Breast epithelium (tissue), 4 donors: ENCODE data around the gene PTPN1. TPM values are rescaled to one million over a fixed set of nuclear protein-coding genes. Genes with fewer than 3 reads are reported as not detected.

Experiments used
- DNase-seq, 2 donors: peaks; one replicate each; pipeline ENCODE4 v3.0.0-alpha.2; 2019; ENCODE audit warnings: low spot score in 2 of 2
- H3K27ac ChIP-seq, 2 donors: fragments of 200-600 bp; sonication (generic) in 1 of 2; one replicate each; pipeline ENCODE4 v1.5.1; 2016 to 2019; ENCODE audit warnings: mild to moderate bottlenecking in 1 of 2
- H3K27me3 ChIP-seq, 2 donors: fragments of 200-600 bp; sonication (generic) in 1 of 2; one replicate each; pipeline versions ENCODE4 v1.5.1 to v1.6.0; 2017 to 2019; ENCODE audit warnings: control low read depth in 1 of 2, mild to moderate bottlenecking in 1 of 2
- H3K36me3 ChIP-seq: fragments of 200-600 bp; one replicate; pipeline ENCODE4 v1.5.1; 2019
- H3K4me1 ChIP-seq, 2 donors: fragments of 200-600 bp; sonication (generic); one replicate each; pipeline ENCODE4 v1.5.1; 2016 to 2019; ENCODE audit warnings: control low read depth in 1 of 2
- H3K4me3 ChIP-seq, 3 donors: fragments of 200-600 bp; sonication (generic); 1 replicate in 2 of 3; 2 replicates in 1 of 3; pipeline ENCODE4 v1.5.1; 2016 to 2019; ENCODE audit warnings: mild to moderate bottlenecking in 3 of 3, moderate library complexity in 2 of 3
- H3K9me3 ChIP-seq, 2 donors: fragments of 200-600 bp; sonication (generic) in 1 of 2; one replicate each; pipeline ENCODE4 v1.5.1; 2016 to 2019; ENCODE audit warnings: control low read depth in 1 of 2
- CTCF ChIP-seq, 3 donors: fragments of 450-650 bp; IDR thresholded peaks; one replicate each; pipeline ENCODE4 v1.5.1; 2016 to 2017; ENCODE audit warnings: antibody characterized with exemption in 3 of 3, mild to moderate bottlenecking in 3 of 3, moderate library complexity in 3 of 3
- POLR2A ChIP-seq: fragments of 450-650 bp; IDR thresholded peaks from one replicate; pipeline ENCODE4 v1.6.1; 2016; ENCODE audit warnings: antibody characterized with exemption, mild to moderate bottlenecking, moderate library complexity
- POLR2AphosphoS5 ChIP-seq, 3 donors: sonication (generic); formaldehyde crosslinking; IDR thresholded peaks; one replicate each; pipeline ENCODE4 v1.6.1; 2017; ENCODE audit warnings: antibody characterized with exemption in 3 of 3
- intact Hi-C: fragments of 100-400 bp; cut with DNase I; formaldehyde crosslinking; loops from one replicate; pipeline ENCODE4 v1.15.1; 2023; ENCODE audit warnings: low total_unique reads
- total RNA-seq, 3 donors: library from RNA; depleted of rRNA; stranded (reverse); fragments of >200 nt; gene quantifications; one replicate each; pipeline ENCODE4 v1.1.0, GENCODE V29; 2016

PTPN1 gene
- total RNA-seq, 3 donors from 2014 or later: 23.8 to 29.2 (median 28.5) TPM

- peaks cover 0 to under 1% of the 10 kb centered on the region in 2 donors for H3K4me1 ChIP-seq
- TF ChIP-seq POLR2A (no peak), POLR2AphosphoS5 (IDR thresholded peaks at IDR 0.05) (no peak), CTCF (IDR thresholded peaks at IDR 0.05) (no peak)
- H3K9me3 ChIP-seq: no peaks in the 10 kb centered on the region
- H3K27me3 ChIP-seq: no peaks in the 10 kb centered on the region
- H3K36me3 ChIP-seq: no peaks in the 10 kb centered on the region
- intact Hi-C loops: no loop called here
- no peak overlapping the region for H3K4me3 ChIP-seq
- no peak overlapping the region for H3K27ac ChIP-seq
- no peak for DNase-seq
These were observed 72.5 kb downstream of the PTPN1 start for GRCh38 chr20:50582591-50583234.

DNA sequence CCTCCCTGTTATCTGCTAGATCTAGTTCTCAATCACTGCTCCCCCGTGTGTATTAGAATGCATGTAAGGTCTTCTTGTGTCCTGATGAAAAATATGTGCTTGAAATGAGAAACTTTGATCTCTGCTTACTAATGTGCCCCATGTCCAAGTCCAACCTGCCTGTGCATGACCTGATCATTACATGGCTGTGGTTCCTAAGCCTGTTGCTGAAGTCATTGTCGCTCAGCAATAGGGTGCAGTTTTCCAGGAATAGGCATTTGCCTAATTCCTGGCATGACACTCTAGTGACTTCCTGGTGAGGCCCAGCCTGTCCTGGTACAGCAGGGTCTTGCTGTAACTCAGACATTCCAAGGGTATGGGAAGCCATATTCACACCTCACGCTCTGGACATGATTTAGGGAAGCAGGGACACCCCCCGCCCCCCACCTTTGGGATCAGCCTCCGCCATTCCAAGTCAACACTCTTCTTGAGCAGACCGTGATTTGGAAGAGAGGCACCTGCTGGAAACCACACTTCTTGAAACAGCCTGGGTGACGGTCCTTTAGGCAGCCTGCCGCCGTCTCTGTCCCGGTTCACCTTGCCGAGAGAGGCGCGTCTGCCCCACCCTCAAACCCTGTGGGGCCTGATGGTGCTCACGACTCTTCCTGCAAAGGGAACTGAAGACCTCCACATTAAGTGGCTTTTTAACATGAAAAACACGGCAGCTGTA, 73.4 kb downstream of the PTPN1 start:
- peaks cover 0 to 6% of the 10 kb centered on the region in 2 donors for H3K4me1 ChIP-seq
- no peaks in the 10 kb centered on the region for H3K36me3 ChIP-seq
- H3K4me3 ChIP-seq: no peak overlapping the region
- DNase-seq: no peak
- peak overlapping the region in 1 of 2 donors; percentile 2 for H3K27ac ChIP-seq
- no peaks in the 10 kb centered on the region for H3K9me3 ChIP-seq
- H3K27me3 ChIP-seq: no peaks in the 10 kb centered on the region
- TF ChIP-seq CTCF (IDR thresholded peaks at IDR 0.05): no peak
- TF ChIP-seq POLR2AphosphoS5 (IDR thresholded peaks at IDR 0.05): no peak
- no peak for TF ChIP-seq POLR2A
- intact Hi-C loops: no loop called here

DNA sequence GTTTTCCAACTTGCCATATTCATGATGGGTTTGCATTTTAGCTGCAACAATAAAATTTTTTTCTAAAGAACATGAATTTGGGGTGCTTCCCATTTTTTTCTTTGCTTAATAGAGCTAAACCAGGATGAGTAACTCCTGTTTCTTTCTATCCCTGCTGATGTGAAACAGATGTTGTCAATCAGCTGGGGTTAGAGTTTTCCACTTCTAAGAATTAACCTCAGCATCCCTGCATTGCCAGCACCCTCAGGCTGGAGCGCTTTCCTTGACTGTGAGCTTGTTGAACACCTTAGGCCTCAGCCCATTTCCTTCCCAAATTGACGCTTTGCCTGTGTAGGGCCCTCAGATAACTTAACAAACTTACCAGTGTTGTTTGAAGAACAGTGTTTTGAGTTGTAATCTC, 74.5 kb downstream of the PTPN1 start:
- H3K9me3 ChIP-seq: no peaks in the 10 kb centered on the region
- H3K27ac ChIP-seq: peak overlapping the region in 1 of 2 donors; percentile 29
- peaks cover 0 to 6% of the 10 kb centered on the region in 2 donors for H3K4me1 ChIP-seq
- no peaks in the 10 kb centered on the region for H3K27me3 ChIP-seq
- no peak for TF ChIP-seq CTCF (IDR thresholded peaks at IDR 0.05)
- no peak for TF ChIP-seq POLR2A
- TF ChIP-seq POLR2AphosphoS5 (IDR thresholded peaks at IDR 0.05): no peak
- no peak for DNase-seq
- H3K4me3 ChIP-seq: no peak overlapping the region
- intact Hi-C loops: no loop called here
- no peaks in the 10 kb centered on the region for H3K36me3 ChIP-seq

- intact Hi-C loops: no loop called here
- no peak overlapping the region for H3K4me3 ChIP-seq
- H3K27me3 ChIP-seq: no peaks in the 10 kb centered on the region
- TF ChIP-seq CTCF (IDR thresholded peaks at IDR 0.05) (no peak), POLR2AphosphoS5 (IDR thresholded peaks at IDR 0.05) (no peak), POLR2A (no peak)
- no peak for DNase-seq
- H3K36me3 ChIP-seq: no peaks in the 10 kb centered on the region
- H3K9me3 ChIP-seq: no peaks in the 10 kb centered on the region
- peaks cover 0 to 6% of the 10 kb centered on the region in 2 donors for H3K4me1 ChIP-seq
- H3K27ac ChIP-seq: peak overlapping the region in 1 of 2 donors; percentile 29
These were observed 75.0 kb downstream of the PTPN1 start for GRCh38 chr20:50585214-50585613.

- no peaks in the 10 kb centered on the region for H3K36me3 ChIP-seq
- intact Hi-C loops: no loop called here
- TF ChIP-seq POLR2AphosphoS5 (IDR thresholded peaks at IDR 0.05): no peak
- TF ChIP-seq CTCF (IDR thresholded peaks at IDR 0.05): no peak
- TF ChIP-seq POLR2A: no peak
These were observed 75.5 kb downstream of the PTPN1 start for GRCh38 chr20:50585678-50586077.

More at GRCh38 chr20:50585678-50586077, 75.5 kb downstream of the PTPN1 start:
- no peaks in the 10 kb centered on the region for H3K9me3 ChIP-seq
- H3K4me1 ChIP-seq: peaks cover 0 to 6% of the 10 kb centered on the region in 2 donors
- no peak overlapping the region for H3K27ac ChIP-seq
- H3K4me3 ChIP-seq: no peak overlapping the region
- DNase-seq: no peak
- H3K27me3 ChIP-seq: no peaks in the 10 kb centered on the region
